MCF 10A (cell line): ENCODE results near the gene TULP4. TPM values are rescaled to one million over a fixed set of nuclear protein-coding genes. Genes with fewer than 3 reads are reported as not detected.

Source experiments
- BruUV-seq: library from RNA; stranded (reverse); fragments of 400-500 nt; replicated peaks from 2 replicates; lab custom pipeline; 2021; lab: Mats Ljungman, UMichigan
- CTCF ChIA-PET: fragments of 300-600 bp; sonication (Branson Sonifier 250); formaldehyde crosslinking; extraction: SDS; loops from one replicate; lab custom pipeline; 2021; ENCODE audit warnings: antibody characterized with exemption, inconsistent platforms; lab: Yijun Ruan, JAX
- POLR2A ChIA-PET: fragments of 300-600, 350-650 bp; sonication (Branson Sonifier 250); formaldehyde crosslinking; extraction: SDS; loops from one replicate; lab custom pipeline; 2020; ENCODE audit warnings: antibody characterized with exemption, inconsistent platforms; lab: Yijun Ruan, JAX
- DNase-seq: peaks from one replicate; pipeline ENCODE4 v3.0.0-alpha.2; 2018; ENCODE audit not compliant: unreplicated experiment
- H3K27ac Mint-ChIP-seq: one replicate; pipeline ENCODE4 v1.8.0; 2022; ENCODE audit warnings: mild to moderate bottlenecking, low read depth, mixed read lengths; ENCODE audit not compliant: unreplicated experiment
- H3K27me3 Mint-ChIP-seq: one replicate; pipeline ENCODE4 v1.8.0; 2022; ENCODE audit warnings: mixed read lengths; ENCODE audit not compliant: insufficient read depth, unreplicated experiment
- H3K36me3 Mint-ChIP-seq: one replicate; pipeline ENCODE4 v1.8.0; 2022; ENCODE audit warnings: mild to moderate bottlenecking, moderate library complexity, mixed read lengths; ENCODE audit not compliant: insufficient read depth, unreplicated experiment
- H3K4me1 Mint-ChIP-seq: one replicate; pipeline ENCODE4 v1.8.0; 2022; ENCODE audit warnings: mixed read lengths; ENCODE audit not compliant: insufficient read depth, unreplicated experiment
- H3K4me3 Mint-ChIP-seq: one replicate; pipeline ENCODE4 v1.8.0; 2022; ENCODE audit warnings: mild to moderate bottlenecking, moderate library complexity, mixed read lengths; ENCODE audit not compliant: unreplicated experiment
- H3K9me3 Mint-ChIP-seq: one replicate; pipeline ENCODE4 v1.8.0; 2022; ENCODE audit warnings: mixed read lengths; ENCODE audit not compliant: unreplicated experiment
- intact Hi-C: fragments of 100-400 bp; cut with micrococcal nuclease; formaldehyde crosslinking; loops from 2 replicates; pipeline ENCODE4 v1.14.1; 2022
- total RNA-seq: library from RNA; stranded (reverse); gene quantifications from 2 replicates; pipeline ENCODE4 v1.2.3, GENCODE V29; 2022
- TF ChIP-seq, protein P1 (sequence below): fragments of 200-600 bp; IDR thresholded peaks from one replicate; pipeline ENCODE4 v1.8.0; 2022; ENCODE audit warnings: antibody characterized with exemption, mild to moderate bottlenecking; ENCODE audit not compliant: unreplicated experiment

Gene TULP4
- total RNA-seq, 1 experiment from 2014 or later: 64.2 TPM

DNA sequence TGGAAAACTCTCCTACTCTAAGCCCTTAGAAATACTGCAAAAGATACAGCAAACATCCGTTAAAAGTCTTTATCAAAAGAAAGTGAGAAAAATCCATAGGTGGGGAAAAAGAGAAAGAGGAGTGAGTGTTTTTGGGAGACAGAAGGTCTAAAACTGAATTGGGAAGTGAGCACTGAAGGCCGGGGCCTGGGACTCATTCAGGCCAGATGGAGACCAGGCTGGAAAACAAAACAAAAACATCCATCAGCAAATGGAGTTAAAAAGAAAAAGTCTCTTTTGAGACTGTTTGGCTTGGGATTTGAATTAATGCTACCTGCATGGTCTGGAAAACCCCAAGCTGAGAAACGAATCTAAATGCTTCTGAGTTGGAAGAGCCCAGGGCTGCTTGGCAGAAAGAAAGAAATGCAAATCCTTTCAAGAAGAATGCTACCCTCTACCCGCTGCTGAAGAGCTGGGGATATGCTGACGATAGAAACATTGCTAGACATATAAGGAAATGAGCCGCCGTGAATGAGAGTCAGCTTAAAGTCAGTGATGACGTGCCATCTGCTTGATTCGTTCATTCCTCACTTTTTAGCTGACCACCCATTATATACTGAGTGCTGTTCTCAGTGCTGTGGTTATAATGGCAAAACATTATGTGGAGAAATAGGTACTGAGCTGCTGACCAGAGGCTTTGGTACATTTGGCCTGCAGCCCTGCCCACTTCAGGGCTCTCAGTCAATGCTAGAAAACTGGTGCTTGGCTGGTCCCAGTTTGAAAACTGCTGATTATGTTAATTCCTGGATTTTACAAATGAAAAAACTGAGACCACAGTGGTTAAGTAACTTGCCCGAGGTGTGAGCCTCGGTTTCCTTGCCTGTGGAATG is 28.0 kb upstream of the TULP4 start:
- BruUV-seq: no TSS peak
- Mint-ChIP-seq H3K4me1 (peaks cover 21% of the 10 kb centered on the region), H3K4me3 (no peak overlapping the region), H3K27ac (peak overlapping the region; percentile 73), H3K36me3 (peaks cover 9% of the 10 kb centered on the region), H3K27me3 (no peaks in the 10 kb centered on the region), H3K9me3 (no peaks in the 10 kb centered on the region)
- TF ChIP-seq, protein P1, sequence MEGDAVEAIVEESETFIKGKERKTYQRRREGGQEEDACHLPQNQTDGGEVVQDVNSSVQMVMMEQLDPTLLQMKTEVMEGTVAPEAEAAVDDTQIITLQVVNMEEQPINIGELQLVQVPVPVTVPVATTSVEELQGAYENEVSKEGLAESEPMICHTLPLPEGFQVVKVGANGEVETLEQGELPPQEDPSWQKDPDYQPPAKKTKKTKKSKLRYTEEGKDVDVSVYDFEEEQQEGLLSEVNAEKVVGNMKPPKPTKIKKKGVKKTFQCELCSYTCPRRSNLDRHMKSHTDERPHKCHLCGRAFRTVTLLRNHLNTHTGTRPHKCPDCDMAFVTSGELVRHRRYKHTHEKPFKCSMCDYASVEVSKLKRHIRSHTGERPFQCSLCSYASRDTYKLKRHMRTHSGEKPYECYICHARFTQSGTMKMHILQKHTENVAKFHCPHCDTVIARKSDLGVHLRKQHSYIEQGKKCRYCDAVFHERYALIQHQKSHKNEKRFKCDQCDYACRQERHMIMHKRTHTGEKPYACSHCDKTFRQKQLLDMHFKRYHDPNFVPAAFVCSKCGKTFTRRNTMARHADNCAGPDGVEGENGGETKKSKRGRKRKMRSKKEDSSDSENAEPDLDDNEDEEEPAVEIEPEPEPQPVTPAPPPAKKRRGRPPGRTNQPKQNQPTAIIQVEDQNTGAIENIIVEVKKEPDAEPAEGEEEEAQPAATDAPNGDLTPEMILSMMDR: no peak
- POLR2A ChIA-PET: no interaction called here
- no peak for DNase-seq
- intact Hi-C loops: no loop called here
- CTCF ChIA-PET: interaction anchor here (0.6 to 2.4 kb wide), 3 partner anchors 11 to 391 kb away, joined by 3 to 6 read pairs (median 3); no protein-coding TSS in a partner anchor

DNA sequence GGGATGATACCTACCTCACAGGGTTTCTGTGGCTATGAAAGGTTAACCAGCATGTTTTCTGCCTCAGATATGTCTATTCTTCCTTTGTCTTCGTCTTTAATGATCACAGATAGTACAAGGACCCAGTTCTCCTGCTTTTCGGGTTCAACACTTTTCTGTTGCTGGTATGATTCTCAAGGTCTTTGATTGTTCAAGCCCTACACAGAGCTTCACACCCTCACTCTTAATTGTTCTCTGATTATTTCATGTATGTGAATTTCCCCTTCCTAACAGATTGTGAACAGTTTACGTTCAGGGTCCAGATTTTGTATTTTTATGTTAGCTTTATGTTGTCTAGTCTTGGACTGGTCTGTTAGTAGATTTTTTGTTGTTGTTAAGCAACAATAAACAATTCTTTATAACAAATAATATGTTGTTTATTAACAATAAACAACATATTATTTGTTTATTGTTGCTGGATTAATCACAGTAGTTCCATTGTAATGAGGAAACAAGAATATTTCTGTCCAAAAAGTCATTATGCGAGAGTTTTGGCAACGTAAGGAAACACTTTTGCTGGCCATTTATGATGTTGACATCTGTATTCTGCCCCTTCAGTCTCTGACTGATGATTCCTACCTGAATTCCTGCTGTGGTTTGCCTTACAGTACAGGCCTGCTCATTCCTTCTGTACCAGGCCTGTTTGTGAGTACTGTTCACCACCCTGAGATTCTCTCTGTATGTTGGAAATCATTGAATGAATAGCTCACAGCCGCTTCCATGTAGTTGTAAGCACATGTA is 27.2 kb upstream of the TULP4 start:
- peaks cover 9% of the 10 kb centered on the region for H3K36me3 Mint-ChIP-seq
- H3K9me3 Mint-ChIP-seq: no peaks in the 10 kb centered on the region
- H3K4me1 Mint-ChIP-seq: peaks cover 21% of the 10 kb centered on the region
- DNase-seq: no peak
- ChIA-PET POLR2A (no interaction called here), CTCF (interaction anchor here (0.5 to 2.4 kb wide), 4 partner anchors 12 to 391 kb away, joined by 3 to 6 read pairs (median 3); no protein-coding TSS in a partner anchor)
- no TSS peak for BruUV-seq
- H3K4me3 Mint-ChIP-seq: no peak overlapping the region
- H3K27me3 Mint-ChIP-seq: no peaks in the 10 kb centered on the region
- TF ChIP-seq, protein P1: no peak
- no peak overlapping the region for H3K27ac Mint-ChIP-seq
- intact Hi-C loops: no loop called here

DNA sequence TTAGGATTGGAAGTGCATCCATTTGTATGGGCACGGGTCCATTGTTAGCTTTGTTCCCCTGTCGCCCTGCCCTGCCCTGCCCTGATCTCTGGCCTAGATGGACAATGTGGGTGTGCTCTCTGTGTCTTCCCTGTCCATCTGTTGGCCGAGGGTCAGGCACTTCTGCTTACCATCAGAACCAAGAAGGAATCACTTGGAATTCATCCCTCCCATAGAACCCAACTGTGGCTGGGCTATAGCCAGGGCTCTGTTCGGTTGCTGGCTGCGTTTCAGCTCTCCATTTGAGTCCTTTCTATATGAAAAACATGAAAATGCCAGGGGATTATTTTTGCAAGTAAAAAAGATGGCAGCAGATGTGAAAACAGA is 26.6 kb upstream of the TULP4 start:
- Mint-ChIP-seq H3K27ac (no peak overlapping the region), H3K9me3 (no peaks in the 10 kb centered on the region), H3K27me3 (no peaks in the 10 kb centered on the region), H3K4me3 (no peak overlapping the region), H3K4me1 (peaks cover 24% of the 10 kb centered on the region), H3K36me3 (peaks cover 9% of the 10 kb centered on the region)
- no TSS peak for BruUV-seq
- DNase-seq: no peak
- TF ChIP-seq, protein P1: no peak
- intact Hi-C loops: no loop called here
- POLR2A ChIA-PET: interaction anchor here (1.5 kb wide), 1 partner anchor 53 kb away, joined by 3 read pairs; no protein-coding TSS in a partner anchor
- CTCF ChIA-PET: interaction anchor here (0.5 to 2.4 kb wide), 2 partner anchors 20 to 65 kb away, joined by 3 to 6 read pairs; no protein-coding TSS in a partner anchor

DNA sequence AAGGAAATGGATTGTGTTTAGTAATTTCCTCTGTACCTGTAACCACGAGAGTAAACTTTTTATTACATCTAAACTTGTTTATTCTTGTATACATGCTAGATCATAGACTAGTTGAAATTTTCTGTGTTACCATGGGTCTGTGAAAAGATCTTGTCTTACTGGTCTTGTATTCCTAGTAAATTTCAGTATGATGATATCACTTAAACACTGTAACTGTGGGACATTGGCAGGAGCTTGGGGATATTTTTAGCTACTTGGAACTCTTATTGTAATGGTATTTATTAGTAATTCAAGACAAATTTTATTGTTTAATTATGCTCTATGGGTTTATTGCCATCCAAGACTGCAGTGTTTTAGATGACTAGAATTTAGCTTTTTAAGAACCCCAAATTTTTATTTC is 25.9 kb upstream of the TULP4 start:
- no peaks in the 10 kb centered on the region for H3K9me3 Mint-ChIP-seq
- intact Hi-C loops: no loop called here
- no peak overlapping the region for H3K4me3 Mint-ChIP-seq
- DNase-seq: no peak
- TF ChIP-seq, protein P1: no peak
- no TSS peak for BruUV-seq
- H3K27me3 Mint-ChIP-seq: no peaks in the 10 kb centered on the region
- ChIA-PET POLR2A (interaction anchor here (1.5 kb wide), 1 partner anchor 53 kb away, joined by 3 read pairs; no protein-coding TSS in a partner anchor), CTCF (interaction anchor here (1.1 kb wide), 1 partner anchor 37 kb away, joined by 3 read pairs; no protein-coding TSS in a partner anchor)
- no peak overlapping the region for H3K27ac Mint-ChIP-seq
- H3K36me3 Mint-ChIP-seq: peaks cover 9% of the 10 kb centered on the region
- peaks cover 31% of the 10 kb centered on the region for H3K4me1 Mint-ChIP-seq
